GM18868 (cell line): ENCODE results near the gene CYP26A1.
A peak's percentile ranks its signal among the peaks of the same experiment; 100 is the strongest.

Experiments
- ATAC-seq: cut with Tn5 transposase; IDR thresholded peaks from one replicate; pipeline ENCODE4 v1.9.1; 2021; ENCODE audit warnings: mild to moderate bottlenecking, moderate library complexity; ENCODE audit not compliant: unreplicated experiment

CYP26A1 gene

DNA sequence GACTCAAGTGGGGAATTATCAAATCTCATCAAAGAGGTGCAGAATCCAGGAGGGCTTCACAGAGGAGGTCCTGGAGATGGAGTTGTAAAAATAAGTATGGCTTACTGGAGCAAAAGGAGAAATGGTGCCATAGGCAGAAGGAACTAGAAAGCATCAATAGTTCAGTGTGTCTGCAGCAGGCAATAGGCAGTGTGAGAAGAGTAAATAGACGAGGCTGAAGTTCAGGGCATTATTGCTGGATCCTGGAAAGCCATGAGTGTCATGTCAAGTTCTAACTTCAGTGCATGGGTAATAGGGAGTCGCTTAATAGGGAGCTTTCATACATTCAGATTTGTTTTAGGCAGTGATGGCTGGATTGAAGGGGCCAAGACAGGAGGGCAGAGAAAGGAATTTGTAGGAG is 39.3 kb downstream of the CYP26A1 start:
- ATAC-seq: no peak

DNA sequence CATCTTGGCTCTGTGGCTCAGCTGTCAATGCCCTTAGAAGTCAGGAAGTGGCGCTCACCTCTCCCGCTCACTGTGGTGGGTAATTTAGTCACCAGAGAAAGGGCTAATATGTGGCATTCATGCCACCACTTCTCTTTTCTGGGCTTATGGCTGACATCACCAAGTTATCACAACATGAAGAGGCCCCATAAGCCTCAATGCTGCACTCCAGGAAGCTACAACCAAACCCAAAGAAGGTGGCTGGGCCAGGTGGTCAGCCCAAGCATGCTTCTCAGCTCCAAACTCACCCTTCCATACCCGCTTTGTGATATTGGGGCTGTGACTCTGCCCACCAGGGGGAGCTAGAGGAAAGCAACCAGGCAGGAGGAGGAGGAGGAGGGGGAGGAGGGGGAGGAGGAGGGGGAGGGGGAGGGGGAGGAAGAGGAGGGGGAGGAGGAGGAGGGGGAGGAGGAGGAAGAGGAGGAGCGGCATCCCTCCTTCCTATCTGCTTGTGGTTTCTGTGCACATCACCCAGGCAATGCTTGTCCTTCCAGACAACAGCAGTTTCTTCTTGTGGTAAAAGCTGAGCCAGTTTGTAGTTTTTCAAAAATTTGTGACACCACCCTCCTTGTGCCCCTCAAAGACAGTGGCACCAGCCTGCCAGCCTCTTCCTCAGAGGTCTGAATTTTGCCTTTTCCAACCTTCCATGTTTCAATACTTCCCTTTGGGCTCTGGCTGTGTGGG is 42.1 kb downstream of the CYP26A1 start:
- peak; percentile 57 for ATAC-seq

DNA sequence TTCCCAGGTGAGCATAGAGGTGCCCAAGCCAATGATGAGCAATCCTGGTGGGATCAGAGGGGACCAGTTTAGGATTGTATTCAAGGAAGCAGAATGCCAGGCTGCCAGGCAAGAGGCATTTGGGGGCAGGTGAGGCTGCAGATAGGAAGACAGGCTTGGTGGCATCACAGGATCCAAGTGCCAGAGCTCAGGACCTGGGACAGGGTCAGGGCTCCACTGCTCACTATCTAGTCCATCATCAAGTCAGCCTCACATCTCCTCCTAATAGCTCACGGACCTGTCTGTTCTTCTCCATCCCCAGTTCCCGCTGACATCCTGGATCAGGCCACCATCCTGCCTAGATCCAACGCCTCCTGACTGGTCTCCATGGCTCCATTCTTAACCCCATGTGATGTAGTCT is 47.6 kb downstream of the CYP26A1 start:
- ATAC-seq: no peak

DNA sequence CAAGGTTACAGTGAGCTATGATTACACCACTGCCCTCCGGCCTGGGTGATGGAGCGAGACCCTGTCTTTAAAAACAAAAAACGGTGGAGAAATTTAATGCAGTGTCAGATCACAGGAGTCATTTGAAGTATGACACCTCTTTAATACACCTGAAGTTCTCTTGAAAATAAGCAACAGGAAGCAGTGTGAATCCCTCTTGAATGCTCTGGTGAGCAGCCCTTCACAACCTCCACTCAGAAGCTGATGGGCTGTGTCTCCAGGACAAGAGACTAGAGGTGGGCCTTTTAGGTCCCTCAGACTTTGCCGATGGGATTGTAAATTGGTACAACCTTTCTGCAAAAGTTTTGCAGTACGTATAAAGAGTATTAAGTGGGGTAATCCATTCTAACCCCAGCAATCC is 50.1 kb downstream of the CYP26A1 start:
- no peak for ATAC-seq

DNA sequence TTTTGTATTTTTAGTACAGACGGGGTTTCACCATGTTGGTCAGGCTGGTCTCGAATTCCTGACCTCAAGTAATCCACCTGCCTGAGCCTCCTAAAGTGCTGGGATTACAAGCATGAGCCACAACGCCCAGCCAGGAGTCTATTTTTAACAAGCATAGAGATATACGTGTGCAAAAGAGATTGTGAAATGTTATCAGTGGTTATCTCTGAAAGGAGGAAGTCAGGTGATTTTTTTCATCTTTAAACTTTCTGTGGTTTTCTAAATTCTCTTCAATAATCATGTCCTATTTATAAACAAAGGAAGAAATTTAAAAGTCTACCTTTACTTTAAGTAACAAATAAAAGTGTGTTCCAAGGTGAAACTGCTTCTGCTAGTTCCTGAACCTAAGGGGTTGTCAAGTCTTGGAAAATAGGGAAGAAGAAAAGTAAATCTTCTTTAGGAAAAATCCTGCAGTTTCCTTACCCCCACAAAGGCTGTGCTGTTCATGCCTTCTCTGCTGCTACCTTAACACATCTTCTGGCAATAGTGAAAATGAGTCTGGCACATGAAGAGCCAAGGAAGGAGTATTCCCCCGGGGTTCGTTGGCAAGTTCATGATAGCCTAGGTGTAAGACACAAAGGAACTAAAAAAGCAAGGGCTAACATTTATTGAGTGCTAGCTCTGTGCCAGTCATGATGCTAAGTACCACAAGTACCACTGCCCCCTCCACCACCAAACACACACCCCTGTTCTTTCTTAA is 51.1 kb downstream of the CYP26A1 start:
- no peak for ATAC-seq

DNA sequence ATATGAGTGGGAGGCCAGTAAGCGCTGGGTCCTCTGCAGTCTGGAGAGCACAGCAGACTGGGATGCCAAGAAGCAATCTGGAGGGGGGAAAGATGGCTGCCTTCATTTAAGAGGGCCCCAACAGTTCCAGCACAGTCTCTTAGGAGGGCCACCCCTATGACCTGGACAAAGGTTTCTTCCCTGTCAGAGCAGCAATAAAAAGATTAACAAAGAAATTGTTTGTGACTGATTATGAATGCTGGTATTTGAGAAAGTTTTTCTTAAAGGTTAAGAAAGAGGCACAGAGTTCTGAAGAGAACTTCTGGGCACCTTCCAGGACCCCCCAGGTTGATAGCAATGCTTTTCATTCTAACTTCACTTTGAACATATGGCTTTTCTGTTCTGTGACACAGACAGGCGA is 52.3 kb downstream of the CYP26A1 start:
- no peak for ATAC-seq

DNA sequence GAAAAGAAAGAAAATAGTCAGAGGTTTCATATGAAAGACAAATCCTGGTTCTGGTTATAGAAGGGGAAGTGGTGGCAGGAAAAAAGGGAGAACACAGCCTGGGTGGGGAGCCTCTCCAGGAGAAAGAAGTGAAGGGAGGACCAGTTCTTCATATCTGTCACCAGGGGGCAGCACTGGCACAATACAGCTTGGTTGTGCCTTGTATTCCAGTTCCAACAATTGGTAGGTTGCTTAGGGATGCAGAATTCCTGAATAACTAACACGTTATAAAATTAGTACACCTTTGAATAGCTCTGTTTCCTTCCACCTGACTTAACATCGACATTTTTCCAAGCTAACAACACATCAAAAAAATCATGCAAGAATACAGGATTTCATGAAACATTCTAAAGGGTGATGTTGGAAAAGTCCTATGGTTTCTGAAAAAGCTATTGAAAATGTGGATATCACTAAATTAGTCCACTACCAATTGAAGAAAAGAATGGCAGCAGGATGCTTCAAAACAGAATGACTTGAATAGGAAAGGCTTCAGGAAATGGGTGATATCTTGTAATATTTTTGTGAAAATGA is 52.9 kb downstream of the CYP26A1 start:
- ATAC-seq: no peak
